Measurements from ENCODE around the gene ZFYVE28.
A peak's percentile ranks its signal among the peaks of the same experiment; 100 is the strongest.

The ZFYVE28 gene

GRCh38 chr4:2290974-2291704, 127.3 kb downstream of the ZFYVE28 start:
- Mint-ChIP-seq H3K27ac (peak overlapping the region; percentile 51), H3K4me3 (peak overlapping the region; percentile 62 to 68), H3K9me3 (no peaks in the 10 kb centered on the region), H3K27me3 (peaks cover 11% of the 10 kb centered on the region in 2 donors), H3K4me1 (peaks cover 15 to 20% of the 10 kb centered on the region in 2 donors), H3K36me3 (no peaks in the 10 kb centered on the region)
- ATAC-seq (replicated peaks) (peak; percentile 87 to 89), DNase-seq (peak; percentile 26)

- Mint-ChIP-seq H3K9me3 (no peaks in the 10 kb centered on the region), H3K4me3 (no peak overlapping the region), H3K27ac (no peak overlapping the region), H3K36me3 (no peaks in the 10 kb centered on the region), H3K27me3 (peaks cover 11 to 13% of the 10 kb centered on the region in 2 donors), H3K4me1 (peaks cover 15 to 20% of the 10 kb centered on the region in 2 donors)
- DNase-seq: no peak
- ATAC-seq (replicated peaks): peak; percentile 20 to 38
These were observed 128.0 kb downstream of the ZFYVE28 start for GRCh38 chr4:2290488-2290887.

GRCh38 chr4:2289955-2290333, 128.5 kb downstream of the ZFYVE28 start:
- ATAC-seq (replicated peaks): no peak
- H3K4me3 Mint-ChIP-seq: peak overlapping the region in 1 of 2 donors; percentile 43
- no peak for DNase-seq
- H3K9me3 Mint-ChIP-seq: no peaks in the 10 kb centered on the region
- H3K4me1 Mint-ChIP-seq: peaks cover 15 to 20% of the 10 kb centered on the region in 2 donors
- H3K36me3 Mint-ChIP-seq: no peaks in the 10 kb centered on the region
- peaks cover 11 to 16% of the 10 kb centered on the region in 2 donors for H3K27me3 Mint-ChIP-seq
- no peak overlapping the region for H3K27ac Mint-ChIP-seq

GRCh38 chr4:2289311-2289954, 129.0 kb downstream of the ZFYVE28 start:
- no peaks in the 10 kb centered on the region for H3K36me3 Mint-ChIP-seq
- H3K4me3 Mint-ChIP-seq: no peak overlapping the region
- H3K4me1 Mint-ChIP-seq: peaks cover 15 to 20% of the 10 kb centered on the region in 2 donors
- ATAC-seq (replicated peaks) (no peak), DNase-seq (no peak)
- no peak overlapping the region for H3K27ac Mint-ChIP-seq
- peaks cover 11 to 16% of the 10 kb centered on the region in 2 donors for H3K27me3 Mint-ChIP-seq
- no peaks in the 10 kb centered on the region for H3K9me3 Mint-ChIP-seq

GRCh38 chr4:2288051-2288541, 130.3 kb downstream of the ZFYVE28 start:
- no peak overlapping the region for H3K27ac Mint-ChIP-seq
- H3K27me3 Mint-ChIP-seq: peaks cover 11 to 16% of the 10 kb centered on the region in 2 donors
- H3K4me3 Mint-ChIP-seq: no peak overlapping the region
- H3K4me1 Mint-ChIP-seq: peaks cover 15 to 20% of the 10 kb centered on the region in 2 donors
- H3K9me3 Mint-ChIP-seq: peaks cover under 1 to 3% of the 10 kb centered on the region in 2 donors
- ATAC-seq (replicated peaks): no peak
- DNase-seq: no peak
- no peaks in the 10 kb centered on the region for H3K36me3 Mint-ChIP-seq

GRCh38 chr4:2287594-2287915, 130.9 kb downstream of the ZFYVE28 start:
- peaks cover 18 to 22% of the 10 kb centered on the region in 2 donors for H3K4me1 Mint-ChIP-seq
- DNase-seq (no peak), ATAC-seq (replicated peaks) (no peak)
- no peak overlapping the region for H3K27ac Mint-ChIP-seq
- H3K36me3 Mint-ChIP-seq: no peaks in the 10 kb centered on the region
- H3K27me3 Mint-ChIP-seq: peaks cover 11 to 12% of the 10 kb centered on the region in 2 donors
- H3K9me3 Mint-ChIP-seq: peaks cover 2 to 5% of the 10 kb centered on the region in 2 donors
- H3K4me3 Mint-ChIP-seq: no peak overlapping the region

- Mint-ChIP-seq H3K4me3 (no peak overlapping the region), H3K27me3 (peaks cover 7 to 8% of the 10 kb centered on the region in 2 donors), H3K36me3 (no peaks in the 10 kb centered on the region), H3K9me3 (peaks cover 2 to 5% of the 10 kb centered on the region in 2 donors), H3K27ac (no peak overlapping the region), H3K4me1 (peaks cover 23 to 27% of the 10 kb centered on the region in 2 donors)
- no peak for ATAC-seq (replicated peaks)
- no peak for DNase-seq
These were observed 131.4 kb downstream of the ZFYVE28 start for GRCh38 chr4:2286904-2287593.

- DNase-seq (no peak), ATAC-seq (replicated peaks) (no peak)
- H3K4me1 Mint-ChIP-seq: peaks cover 30 to 31% of the 10 kb centered on the region in 2 donors
- peaks cover 2 to 5% of the 10 kb centered on the region in 2 donors for H3K9me3 Mint-ChIP-seq
- H3K4me3 Mint-ChIP-seq: no peak overlapping the region
- H3K27ac Mint-ChIP-seq: no peak overlapping the region
- peaks cover 4 to 5% of the 10 kb centered on the region in 2 donors for H3K27me3 Mint-ChIP-seq
- H3K36me3 Mint-ChIP-seq: no peaks in the 10 kb centered on the region
These were observed 132.6 kb downstream of the ZFYVE28 start for GRCh38 chr4:2285613-2286381.

- Mint-ChIP-seq H3K27ac (no peak overlapping the region), H3K36me3 (no peaks in the 10 kb centered on the region), H3K27me3 (peaks cover 3 to 5% of the 10 kb centered on the region in 2 donors), H3K4me1 (peaks cover 24 to 25% of the 10 kb centered on the region in 2 donors), H3K4me3 (no peak overlapping the region), H3K9me3 (peaks cover 2 to 5% of the 10 kb centered on the region in 2 donors)
- DNase-seq (no peak), ATAC-seq (replicated peaks) (no peak)
These were observed 133.4 kb downstream of the ZFYVE28 start for GRCh38 chr4:2284934-2285612.

- no peak overlapping the region for H3K27ac Mint-ChIP-seq
- no peak for DNase-seq
- H3K36me3 Mint-ChIP-seq: no peaks in the 10 kb centered on the region
- peaks cover 2 to 5% of the 10 kb centered on the region in 2 donors for H3K9me3 Mint-ChIP-seq
- peaks cover 3 to 5% of the 10 kb centered on the region in 2 donors for H3K27me3 Mint-ChIP-seq
- no peak for ATAC-seq (replicated peaks)
- H3K4me1 Mint-ChIP-seq: peaks cover 21% of the 10 kb centered on the region in 2 donors
- no peak overlapping the region for H3K4me3 Mint-ChIP-seq
These were observed 134.1 kb downstream of the ZFYVE28 start for GRCh38 chr4:2284161-2284933.

GRCh38 chr4:2283199-2283711, 135.2 kb downstream of the ZFYVE28 start:
- no peaks in the 10 kb centered on the region for H3K36me3 Mint-ChIP-seq
- peaks cover 21% of the 10 kb centered on the region in 2 donors for H3K4me1 Mint-ChIP-seq
- ATAC-seq (replicated peaks) (no peak), DNase-seq (no peak)
- peaks cover 2 to 5% of the 10 kb centered on the region in 2 donors for H3K9me3 Mint-ChIP-seq
- no peak overlapping the region for H3K27ac Mint-ChIP-seq
- H3K27me3 Mint-ChIP-seq: peaks cover 3 to 5% of the 10 kb centered on the region in 2 donors
- H3K4me3 Mint-ChIP-seq: no peak overlapping the region

GRCh38 chr4:2281575-2282343, 136.7 kb downstream of the ZFYVE28 start:
- ATAC-seq (replicated peaks): peak; percentile 93 to 96
- Mint-ChIP-seq H3K27me3 (peaks cover 3 to 5% of the 10 kb centered on the region in 2 donors), H3K36me3 (no peaks in the 10 kb centered on the region), H3K4me1 (peaks cover 21% of the 10 kb centered on the region in 2 donors), H3K9me3 (peaks cover 2 to 5% of the 10 kb centered on the region in 2 donors), H3K4me3 (peak overlapping the region; percentile 9 to 27), H3K27ac (peak overlapping the region; percentile 90)
- peak; percentile 72 for DNase-seq
